GM18909 (cell line): Measurements from ENCODE around the gene PHLDA2.
A peak's percentile ranks its signal among the peaks of the same experiment; 100 is the strongest.

Source experiments
- ATAC-seq: cut with Tn5 transposase; IDR thresholded peaks from one replicate; pipeline ENCODE4 v1.9.1; 2021; ENCODE audit warnings: mild to moderate bottlenecking; ENCODE audit not compliant: unreplicated experiment, poor library complexity

PHLDA2 gene

GRCh38 chr11:2901854-2902783 lies 27.1 kb downstream of the PHLDA2 start:
- peak; percentile 92 for ATAC-seq

- no peak for ATAC-seq
Observed at GRCh38 chr11:2901196-2901796, 27.9 kb downstream of the PHLDA2 start.

DNA sequence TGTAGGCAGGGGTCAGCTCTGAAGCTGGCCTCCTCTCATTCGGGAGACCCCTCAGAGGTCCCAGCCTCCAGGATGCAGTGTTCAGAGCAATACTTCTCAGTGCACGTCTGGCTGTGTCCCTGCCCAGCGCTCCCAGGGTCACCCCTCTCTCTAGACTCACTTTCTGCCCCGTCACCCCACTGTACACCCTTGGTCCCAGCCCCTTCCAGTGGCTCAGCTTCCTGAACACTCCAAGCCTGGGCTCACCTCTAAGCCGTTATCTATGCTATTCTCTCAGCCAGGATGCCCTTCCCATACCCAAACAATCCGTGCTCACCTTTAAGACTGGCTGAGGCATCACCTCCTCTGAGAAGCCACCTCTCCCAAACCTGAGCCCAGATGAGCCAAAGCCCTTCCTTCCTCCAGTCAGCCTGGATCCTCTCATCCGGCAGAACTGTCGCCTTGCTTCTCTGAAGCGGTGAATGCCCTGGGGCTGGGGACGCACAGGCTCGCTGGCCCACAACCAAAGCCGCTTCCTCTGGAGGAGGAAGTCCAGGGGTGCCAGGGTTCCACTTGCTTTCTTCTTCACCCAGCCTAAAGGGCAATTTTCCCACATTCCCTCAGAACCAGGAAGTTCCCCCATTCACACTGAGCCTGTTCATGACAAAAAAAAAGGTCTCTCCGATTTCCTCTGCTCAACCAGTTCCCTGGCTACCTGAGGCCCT lies 30.0 kb downstream of the PHLDA2 start:
- no peak for ATAC-seq

- ATAC-seq: no peak
Observed at GRCh38 chr11:2898366-2899079, 30.7 kb downstream of the PHLDA2 start.

- no peak for ATAC-seq
Observed at GRCh38 chr11:2897048-2897447, 32.2 kb downstream of the PHLDA2 start.

DNA sequence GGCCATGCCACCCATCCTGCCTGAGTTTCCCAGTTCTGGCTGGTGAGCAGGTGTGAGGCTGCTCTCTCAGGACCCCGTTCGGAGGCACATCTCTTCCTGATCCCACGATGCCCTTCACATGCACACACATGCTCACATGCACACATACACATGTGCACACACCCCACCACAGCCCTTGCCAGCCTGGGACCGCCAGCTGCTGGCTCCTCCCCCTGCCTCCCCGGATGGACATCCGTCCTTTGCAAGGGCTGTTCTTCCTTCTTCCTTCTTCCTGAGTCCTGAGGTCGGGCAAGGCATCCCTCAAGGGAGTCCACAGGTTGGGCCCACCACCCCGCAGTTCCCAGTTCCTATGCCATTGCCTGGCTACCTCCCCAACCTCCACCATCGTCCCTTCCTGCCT lies 33.2 kb downstream of the PHLDA2 start:
- no peak for ATAC-seq

DNA sequence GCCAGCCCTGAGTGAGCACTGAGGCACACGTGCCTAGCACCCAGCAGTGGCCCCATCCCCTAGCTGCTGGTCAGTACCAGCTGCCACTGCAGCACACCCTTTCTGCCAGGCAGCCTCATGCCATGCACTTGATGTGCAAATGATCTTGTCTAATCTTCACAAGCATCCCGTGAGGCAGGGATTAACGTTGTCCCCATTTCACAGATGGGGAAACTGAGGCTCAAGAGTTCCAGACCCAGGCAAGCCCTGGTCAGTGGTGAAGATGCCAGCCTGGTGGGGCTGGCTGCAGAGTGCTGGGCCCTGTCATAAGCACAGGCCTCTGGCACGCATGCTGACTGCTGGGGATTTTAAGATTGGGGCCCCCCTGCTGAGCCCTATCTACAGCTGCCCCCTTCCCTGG lies 35.3 kb downstream of the PHLDA2 start:
- ATAC-seq: no peak

DNA sequence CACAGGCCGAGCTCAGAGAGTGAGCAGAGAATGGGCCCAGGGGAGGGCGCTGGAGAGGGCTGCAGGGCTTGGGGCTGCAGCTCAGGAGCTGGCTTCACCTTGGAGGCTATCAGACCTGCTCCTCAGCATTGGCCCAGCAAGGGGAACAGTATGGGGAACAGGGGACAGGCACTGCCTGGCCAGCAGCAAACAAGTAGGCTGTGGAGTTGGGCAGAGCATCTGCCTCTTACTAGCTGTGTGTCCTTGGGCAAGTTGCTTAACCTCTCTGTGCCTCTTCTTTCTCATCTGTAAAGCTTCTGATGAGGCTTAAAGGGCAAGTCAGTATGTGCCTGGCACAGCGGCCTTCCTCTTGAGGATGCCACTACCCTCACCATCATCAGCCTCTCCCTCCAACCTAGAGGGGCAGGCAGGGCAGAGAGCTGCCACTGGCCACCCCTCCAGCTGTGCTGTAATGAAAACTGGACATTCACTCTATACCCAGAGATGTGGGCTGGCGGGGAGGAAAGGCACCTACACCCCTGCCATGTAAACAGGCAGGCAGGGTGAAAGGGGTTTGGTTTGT lies 36.2 kb downstream of the PHLDA2 start:
- no peak for ATAC-seq

GRCh38 chr11:2892215-2892966 lies 36.8 kb downstream of the PHLDA2 start:
- no peak for ATAC-seq

DNA sequence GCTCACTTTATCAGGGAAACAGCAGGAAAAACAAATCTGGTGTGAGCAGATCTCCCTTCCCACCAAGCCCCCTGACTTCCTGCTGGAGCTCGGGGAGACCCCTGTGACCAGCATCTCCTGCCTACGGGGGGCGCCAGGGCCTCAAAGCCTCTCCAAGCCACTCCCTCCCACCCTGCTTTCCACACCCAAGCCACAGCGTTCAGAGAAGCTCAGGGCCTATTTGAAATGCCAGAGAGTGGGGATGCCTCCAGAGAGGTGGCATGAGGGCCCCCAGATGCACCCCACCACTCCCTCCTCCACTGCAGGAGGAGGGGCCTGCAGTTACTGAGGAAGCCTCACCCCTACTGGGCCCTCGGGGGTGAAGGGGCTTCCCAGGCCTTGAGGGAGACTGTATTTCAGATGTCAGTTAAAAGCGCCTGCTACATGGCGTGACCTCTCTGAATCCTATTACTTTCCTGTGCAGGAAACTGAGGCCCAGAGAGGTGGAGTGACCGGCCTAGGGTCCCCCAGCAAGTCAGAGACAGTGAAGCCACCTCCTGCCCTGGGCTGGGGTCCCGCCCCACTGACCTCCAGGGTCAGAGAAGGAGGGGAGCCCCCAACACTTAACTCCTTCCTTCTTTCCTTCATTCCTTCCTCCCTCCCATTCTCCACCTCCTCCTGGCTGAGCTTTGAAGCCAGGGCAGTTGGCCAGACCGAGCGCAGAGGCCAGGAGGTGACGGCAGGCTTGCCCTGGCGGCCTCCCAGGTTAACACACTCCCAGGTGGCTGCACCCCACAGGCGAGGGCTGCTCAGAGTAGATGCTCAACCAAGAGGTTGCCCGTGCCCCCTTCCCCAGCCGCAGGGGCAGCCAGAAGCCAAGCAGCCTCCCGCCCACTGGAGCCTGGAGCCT lies 37.6 kb downstream of the PHLDA2 start:
- ATAC-seq: no peak

GRCh38 chr11:2890466-2891294 lies 38.5 kb downstream of the PHLDA2 start:
- no peak for ATAC-seq

DNA sequence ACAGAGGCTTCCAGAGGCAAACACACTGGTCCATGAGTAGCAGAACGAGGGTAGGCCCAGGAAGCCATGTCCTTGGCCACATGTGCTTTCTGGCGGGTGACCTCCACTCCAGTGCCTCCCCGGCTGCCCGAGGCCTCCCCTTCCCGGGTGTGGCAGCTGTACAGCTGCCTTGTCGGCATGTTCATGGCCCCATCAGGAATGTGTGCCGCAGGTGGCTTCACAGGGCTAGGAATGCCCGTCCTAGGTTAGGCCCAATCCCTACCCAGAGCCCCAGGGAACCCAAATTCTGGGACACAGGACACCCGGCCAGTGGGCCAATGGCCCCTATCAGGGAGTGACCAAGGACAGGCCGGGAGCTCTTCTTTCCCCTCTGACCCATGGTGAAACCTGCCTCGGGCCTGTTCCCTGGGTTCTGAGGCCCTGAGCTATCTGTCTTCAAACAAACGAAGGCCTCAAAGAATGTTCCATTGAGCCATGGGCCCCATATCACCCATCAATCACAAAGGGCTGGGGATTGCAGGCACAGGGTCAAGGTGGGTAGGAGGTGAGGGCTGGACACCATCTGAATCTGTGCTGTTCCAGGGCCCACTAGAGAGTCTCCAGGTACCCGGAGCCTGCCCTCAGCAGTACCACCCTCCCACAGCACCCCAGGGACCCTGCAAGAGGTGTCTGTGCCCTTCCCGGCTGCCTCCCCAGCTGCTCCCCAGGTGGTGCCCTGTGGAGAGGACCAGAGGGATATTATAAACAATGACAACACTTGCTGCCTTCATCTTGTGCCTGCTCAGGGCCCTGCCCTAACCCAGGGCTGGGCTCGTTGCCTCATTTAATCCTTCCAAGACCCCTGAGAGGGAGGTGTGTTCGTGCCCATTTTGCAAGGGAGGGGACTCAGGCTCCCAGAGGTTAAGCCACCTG lies 39.6 kb downstream of the PHLDA2 start:
- ATAC-seq: no peak

DNA sequence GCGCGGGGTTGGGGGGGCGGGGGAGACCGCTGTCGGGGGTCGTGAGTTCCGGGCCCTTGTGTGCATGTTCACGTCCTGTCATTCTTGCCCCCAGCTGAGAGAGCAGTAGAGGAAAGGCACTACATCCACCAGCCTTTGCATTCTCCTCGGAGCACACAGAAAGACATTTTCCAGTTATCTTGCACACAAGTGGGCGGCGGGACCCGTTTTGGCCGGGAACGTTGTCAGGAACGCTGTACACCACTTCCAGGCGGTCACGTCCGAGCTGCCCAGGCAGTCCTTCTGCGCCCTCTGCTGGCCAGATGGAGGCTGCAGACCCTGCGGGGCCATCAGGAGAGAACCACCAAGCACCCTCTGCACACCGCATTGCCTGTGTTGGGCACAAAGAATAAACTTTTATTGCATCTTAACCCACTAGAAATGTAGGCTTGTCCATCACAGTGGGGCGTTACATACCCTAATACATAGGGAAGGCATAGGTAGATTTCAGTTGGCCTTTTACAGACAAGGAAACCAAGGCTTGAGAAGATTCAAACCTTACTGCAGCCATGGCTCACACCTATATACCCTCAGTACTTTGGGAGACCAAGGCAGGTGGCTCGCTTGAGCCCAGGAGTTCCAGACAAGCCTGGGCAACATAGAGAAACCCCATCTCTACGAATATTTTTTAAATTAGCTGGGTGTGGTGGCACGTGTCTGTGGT lies 40.8 kb downstream of the PHLDA2 start:
- ATAC-seq: no peak

GRCh38 chr11:2887515-2888195 lies 41.6 kb downstream of the PHLDA2 start:
- no peak for ATAC-seq

- ATAC-seq: no peak
Observed at GRCh38 chr11:2886936-2887335, 42.3 kb downstream of the PHLDA2 start.
